Measurements from ENCODE around the gene CD7. TPM values are rescaled to one million over a fixed set of nuclear protein-coding genes. Genes with fewer than 3 reads are reported as not detected.

The CD7 gene
- total RNA-seq, 4 donors from 2014 or later = 11.6 to 15.4 (median 15.2) TPM; not detected in 1

- H3K4me3 ChIP-seq = peak overlapping the region in 2 of 4 donors; percentile 29 to 39
- no peaks in the 10 kb centered on the region for H3K27me3 ChIP-seq
- no peaks in the 10 kb centered on the region for H3K36me3 ChIP-seq
- TF ChIP-seq, protein P1, sequence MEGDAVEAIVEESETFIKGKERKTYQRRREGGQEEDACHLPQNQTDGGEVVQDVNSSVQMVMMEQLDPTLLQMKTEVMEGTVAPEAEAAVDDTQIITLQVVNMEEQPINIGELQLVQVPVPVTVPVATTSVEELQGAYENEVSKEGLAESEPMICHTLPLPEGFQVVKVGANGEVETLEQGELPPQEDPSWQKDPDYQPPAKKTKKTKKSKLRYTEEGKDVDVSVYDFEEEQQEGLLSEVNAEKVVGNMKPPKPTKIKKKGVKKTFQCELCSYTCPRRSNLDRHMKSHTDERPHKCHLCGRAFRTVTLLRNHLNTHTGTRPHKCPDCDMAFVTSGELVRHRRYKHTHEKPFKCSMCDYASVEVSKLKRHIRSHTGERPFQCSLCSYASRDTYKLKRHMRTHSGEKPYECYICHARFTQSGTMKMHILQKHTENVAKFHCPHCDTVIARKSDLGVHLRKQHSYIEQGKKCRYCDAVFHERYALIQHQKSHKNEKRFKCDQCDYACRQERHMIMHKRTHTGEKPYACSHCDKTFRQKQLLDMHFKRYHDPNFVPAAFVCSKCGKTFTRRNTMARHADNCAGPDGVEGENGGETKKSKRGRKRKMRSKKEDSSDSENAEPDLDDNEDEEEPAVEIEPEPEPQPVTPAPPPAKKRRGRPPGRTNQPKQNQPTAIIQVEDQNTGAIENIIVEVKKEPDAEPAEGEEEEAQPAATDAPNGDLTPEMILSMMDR (IDR thresholded peaks at IDR 0.05) = peak in 1 of 6 experiments; percentile 24
- TF ChIP-seq POLR2A (IDR thresholded peaks at IDR 0.05) = peak; percentile 47 to 58
- DNase-seq = peak in 2 of 3 donors; percentile 91 to 93
- peak overlapping the region in 3 of 4 donors; percentile 66 to 92 (median 87) for H3K27ac ChIP-seq
- H3K9me3 ChIP-seq = no peaks in the 10 kb centered on the region
- H3K4me1 ChIP-seq = peaks cover 7 to 72% (median 21%) of the 10 kb centered on the region in 4 donors
Measured at GRCh38 chr17:82328141-82328993, 11.0 kb upstream of the CD7 start.

- TF ChIP-seq, protein P1 (IDR thresholded peaks at IDR 0.05) = no peak
- TF ChIP-seq POLR2A (IDR thresholded peaks at IDR 0.05) = no peak
- no peak for DNase-seq
- peak overlapping the region in 2 of 4 donors; percentile 87 to 92 for H3K27ac ChIP-seq
- H3K4me3 ChIP-seq = peak overlapping the region in 2 of 4 donors; percentile 29 to 39
- H3K4me1 ChIP-seq = peaks cover 7 to 70% (median 15%) of the 10 kb centered on the region in 4 donors
- H3K36me3 ChIP-seq = no peaks in the 10 kb centered on the region
- no peaks in the 10 kb centered on the region for H3K9me3 ChIP-seq
- no peaks in the 10 kb centered on the region for H3K27me3 ChIP-seq
Measured at GRCh38 chr17:82327757-82328140, 10.3 kb upstream of the CD7 start.

- no peaks in the 10 kb centered on the region for H3K36me3 ChIP-seq
- no peak for DNase-seq
- peak overlapping the region in 2 of 4 donors; percentile 29 to 39 for H3K4me3 ChIP-seq
- no peaks in the 10 kb centered on the region for H3K27me3 ChIP-seq
- no peak overlapping the region for H3K27ac ChIP-seq
- H3K9me3 ChIP-seq = no peaks in the 10 kb centered on the region
- TF ChIP-seq, protein P1 (IDR thresholded peaks at IDR 0.05) = no peak
- TF ChIP-seq POLR2A (IDR thresholded peaks at IDR 0.05) = no peak
- H3K4me1 ChIP-seq = peaks cover 7 to 65% (median 10%) of the 10 kb centered on the region in 4 donors
Measured at GRCh38 chr17:82327289-82327688, 9.9 kb upstream of the CD7 start.

- H3K9me3 ChIP-seq = no peaks in the 10 kb centered on the region
- peaks cover 7 to 61% (median 11%) of the 10 kb centered on the region in 4 donors for H3K4me1 ChIP-seq
- no peaks in the 10 kb centered on the region for H3K36me3 ChIP-seq
- DNase-seq = no peak
- TF ChIP-seq, protein P1 (IDR thresholded peaks at IDR 0.05) = no peak
- no peaks in the 10 kb centered on the region for H3K27me3 ChIP-seq
- no peak overlapping the region for H3K4me3 ChIP-seq
- peak overlapping the region in 1 of 4 donors; percentile 39 for H3K27ac ChIP-seq
Measured at GRCh38 chr17:82325286-82326180, 8.1 kb upstream of the CD7 start.

- peak in 1 of 3 donors; percentile 78 for DNase-seq
- Histone ChIP-seq H3K27me3 (no peaks in the 10 kb centered on the region), H3K4me1 (peaks cover 0 to 56% (median 8%) of the 10 kb centered on the region in 4 donors), H3K4me3 (no peak overlapping the region), H3K36me3 (no peaks in the 10 kb centered on the region), H3K27ac (peak overlapping the region in 1 of 4 donors; percentile 39), H3K9me3 (no peaks in the 10 kb centered on the region)
- TF ChIP-seq, protein P1 (IDR thresholded peaks at IDR 0.05) = no peak
- no peak for TF ChIP-seq POLR2A (IDR thresholded peaks at IDR 0.05)
Measured at GRCh38 chr17:82324566-82325285, 7.3 kb upstream of the CD7 start.
